MCF 10A (cell line): ENCODE results near the gene ARID5B. TPM values are rescaled to one million over a fixed set of nuclear protein-coding genes. Genes with fewer than 3 reads are reported as not detected.

Experiments
- BruUV-seq: library from RNA; stranded (reverse); fragments of 400-500 nt; replicated peaks from 2 replicates; lab custom pipeline; 2021; lab: Mats Ljungman, UMichigan
- CTCF ChIA-PET: fragments of 300-600 bp; sonication (Branson Sonifier 250); formaldehyde crosslinking; extraction: SDS; loops from one replicate; lab custom pipeline; 2021; ENCODE audit warnings: antibody characterized with exemption, inconsistent platforms; lab: Yijun Ruan, JAX
- POLR2A ChIA-PET: fragments of 300-600, 350-650 bp; sonication (Branson Sonifier 250); formaldehyde crosslinking; extraction: SDS; loops from one replicate; lab custom pipeline; 2020; ENCODE audit warnings: antibody characterized with exemption, inconsistent platforms; lab: Yijun Ruan, JAX
- DNase-seq: peaks from one replicate; pipeline ENCODE4 v3.0.0-alpha.2; 2018; ENCODE audit not compliant: unreplicated experiment
- H3K27ac Mint-ChIP-seq: one replicate; pipeline ENCODE4 v1.8.0; 2022; ENCODE audit warnings: mild to moderate bottlenecking, low read depth, mixed read lengths; ENCODE audit not compliant: unreplicated experiment
- H3K27me3 Mint-ChIP-seq: one replicate; pipeline ENCODE4 v1.8.0; 2022; ENCODE audit warnings: mixed read lengths; ENCODE audit not compliant: insufficient read depth, unreplicated experiment
- H3K36me3 Mint-ChIP-seq: one replicate; pipeline ENCODE4 v1.8.0; 2022; ENCODE audit warnings: mild to moderate bottlenecking, moderate library complexity, mixed read lengths; ENCODE audit not compliant: insufficient read depth, unreplicated experiment
- H3K4me1 Mint-ChIP-seq: one replicate; pipeline ENCODE4 v1.8.0; 2022; ENCODE audit warnings: mixed read lengths; ENCODE audit not compliant: insufficient read depth, unreplicated experiment
- H3K4me3 Mint-ChIP-seq: one replicate; pipeline ENCODE4 v1.8.0; 2022; ENCODE audit warnings: mild to moderate bottlenecking, moderate library complexity, mixed read lengths; ENCODE audit not compliant: unreplicated experiment
- H3K9me3 Mint-ChIP-seq: one replicate; pipeline ENCODE4 v1.8.0; 2022; ENCODE audit warnings: mixed read lengths; ENCODE audit not compliant: unreplicated experiment
- CTCF ChIP-seq: fragments of 200-600 bp; IDR thresholded peaks from one replicate; pipeline ENCODE4 v1.8.0; 2022; ENCODE audit warnings: antibody characterized with exemption, mild to moderate bottlenecking; ENCODE audit not compliant: unreplicated experiment
- intact Hi-C: fragments of 100-400 bp; cut with micrococcal nuclease; formaldehyde crosslinking; loops from 2 replicates; pipeline ENCODE4 v1.14.1; 2022
- total RNA-seq: library from RNA; stranded (reverse); gene quantifications from 2 replicates; pipeline ENCODE4 v1.2.3, GENCODE V29; 2022

The ARID5B gene
- total RNA-seq, 1 experiment from 2014 or later: 12.2 TPM

DNA sequence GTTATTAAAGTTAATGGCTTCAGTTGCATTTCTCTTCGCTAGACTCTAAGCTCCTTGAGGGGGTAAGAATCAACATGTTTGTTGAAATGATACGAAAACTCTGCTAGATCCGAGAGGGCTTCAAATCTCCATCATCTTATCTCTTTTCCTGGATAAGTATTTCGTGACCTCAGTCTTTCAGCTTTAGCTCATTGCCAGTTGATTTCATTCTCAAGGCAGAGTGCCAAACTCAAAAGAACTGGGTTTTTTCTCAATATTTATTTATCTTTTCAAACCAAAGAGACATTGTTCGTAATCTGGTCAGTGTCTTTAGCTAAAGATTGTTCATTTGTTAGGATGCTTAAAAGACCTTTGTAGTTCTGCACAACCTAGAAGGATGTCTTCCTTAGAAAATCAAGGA is 108.9 kb downstream of the ARID5B start:
- TF ChIP-seq CTCF: no peak
- H3K4me1 Mint-ChIP-seq: peaks cover 6% of the 10 kb centered on the region
- peaks cover 11% of the 10 kb centered on the region for H3K36me3 Mint-ChIP-seq
- no peaks in the 10 kb centered on the region for H3K9me3 Mint-ChIP-seq
- no peak overlapping the region for H3K27ac Mint-ChIP-seq
- ChIA-PET CTCF (interaction anchor here (0.7 kb wide), 1 partner anchor 67 kb away, joined by 3 read pairs; no protein-coding TSS in a partner anchor), POLR2A (interaction anchor here (1.7 kb wide), 1 partner anchor 17 kb away, joined by 5 read pairs; no protein-coding TSS in a partner anchor)
- H3K27me3 Mint-ChIP-seq: no peaks in the 10 kb centered on the region
- no peak overlapping the region for H3K4me3 Mint-ChIP-seq
- DNase-seq: no peak
- no TSS peak for BruUV-seq
- intact Hi-C loops: no loop called here

DNA sequence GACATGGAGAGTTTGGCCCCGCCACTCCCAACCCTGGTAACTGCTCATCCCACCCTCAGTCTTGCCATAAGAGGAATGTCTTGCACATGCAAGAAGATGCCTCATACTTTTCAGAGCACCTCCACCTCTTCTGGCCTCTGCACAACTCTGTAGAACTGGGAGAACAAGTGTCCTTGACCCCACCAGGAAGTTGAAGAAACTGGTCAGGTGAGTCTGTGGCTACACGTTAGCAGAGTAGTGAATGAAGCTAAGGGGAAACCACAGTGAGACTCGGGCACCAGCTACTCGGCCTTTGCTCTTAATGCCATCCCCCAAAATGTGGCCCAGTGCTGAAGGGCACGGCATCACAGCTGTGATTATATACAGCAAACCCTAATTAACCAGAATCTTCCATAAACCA is 110.1 kb downstream of the ARID5B start:
- no peak overlapping the region for H3K4me3 Mint-ChIP-seq
- intact Hi-C loops: no loop called here
- no peaks in the 10 kb centered on the region for H3K4me1 Mint-ChIP-seq
- no peaks in the 10 kb centered on the region for H3K27me3 Mint-ChIP-seq
- CTCF ChIA-PET: interaction anchor here (0.6 to 1.0 kb wide), 2 partner anchors 18 to 404 kb away, joined by 3 read pairs; no protein-coding TSS in a partner anchor
- POLR2A ChIA-PET: interaction anchor here (0.6 to 1.7 kb wide), 3 partner anchors 14 to 18 kb away, joined by 4 to 5 read pairs (median 4); no protein-coding TSS in a partner anchor
- BruUV-seq: no TSS peak
- no peak overlapping the region for H3K27ac Mint-ChIP-seq
- H3K9me3 Mint-ChIP-seq: no peaks in the 10 kb centered on the region
- DNase-seq: no peak
- H3K36me3 Mint-ChIP-seq: peaks cover 7% of the 10 kb centered on the region
- TF ChIP-seq CTCF: no peak

GRCh38 chr10:62012318-62012717 is 110.8 kb downstream of the ARID5B start:
- Mint-ChIP-seq H3K9me3 (no peaks in the 10 kb centered on the region), H3K27ac (no peak overlapping the region), H3K36me3 (peaks cover 7% of the 10 kb centered on the region), H3K27me3 (no peaks in the 10 kb centered on the region), H3K4me1 (no peaks in the 10 kb centered on the region), H3K4me3 (no peak overlapping the region)
- CTCF ChIA-PET: interaction anchor here (1.0 kb wide), 1 partner anchor 17 kb away, joined by 3 read pairs; no protein-coding TSS in a partner anchor
- intact Hi-C loops: no loop called here
- DNase-seq: no peak
- no TSS peak for BruUV-seq
- POLR2A ChIA-PET: interaction anchor here (0.6 kb wide), 1 partner anchor 14 kb away, joined by 4 read pairs; no protein-coding TSS in a partner anchor
- no peak for TF ChIP-seq CTCF

GRCh38 chr10:62014510-62014909 is 113.0 kb downstream of the ARID5B start:
- peaks cover 11% of the 10 kb centered on the region for H3K36me3 Mint-ChIP-seq
- CTCF ChIA-PET: interaction anchor here (0.6 to 1.0 kb wide), 3 partner anchors 15 to 251 kb away, joined by 3 to 4 read pairs (median 3); no protein-coding TSS in a partner anchor
- no peak overlapping the region for H3K27ac Mint-ChIP-seq
- no peak overlapping the region for H3K4me3 Mint-ChIP-seq
- no peaks in the 10 kb centered on the region for H3K9me3 Mint-ChIP-seq
- POLR2A ChIA-PET: interaction anchor here (0.7 to 1.0 kb wide), 3 partner anchors 13 to 35 kb away, joined by 3 to 5 read pairs (median 3); no protein-coding TSS in a partner anchor
- no peak for TF ChIP-seq CTCF
- H3K27me3 Mint-ChIP-seq: no peaks in the 10 kb centered on the region
- no TSS peak for BruUV-seq
- DNase-seq: no peak
- peaks cover 2% of the 10 kb centered on the region for H3K4me1 Mint-ChIP-seq
- intact Hi-C loops: no loop called here
